KMS-11 (cell line): ENCODE data around the gene PEX10.

ENCODE experiments used
- H2AFZ ChIP-seq: fragments of 200-600 bp; sonication (generic); 2 replicates; pipeline ENCODE4 v1.6.1; 2016; ENCODE audit warnings: antibody characterized with exemption, mixed run types, low read depth
- H3K27ac ChIP-seq: fragments of 200-600 bp; sonication (generic); 2 replicates; pipeline ENCODE4 v1.6.1; 2016; ENCODE audit warnings: mild to moderate bottlenecking, mixed run types
- H3K27me3 ChIP-seq: fragments of 200-600 bp; sonication (generic); 2 replicates; pipeline ENCODE4 v1.6.1; 2017; ENCODE audit warnings: mild to moderate bottlenecking, low read depth, mixed run types, moderate library complexity; ENCODE audit not compliant: insufficient read depth
- H3K36me3 ChIP-seq: fragments of 200-600 bp; sonication (generic); 2 replicates; pipeline ENCODE4 v1.6.1; 2017; ENCODE audit warnings: mild to moderate bottlenecking, mixed run types; ENCODE audit not compliant: insufficient read depth
- H3K4me1 ChIP-seq: fragments of 200-600 bp; sonication (generic); 2 replicates; pipeline ENCODE4 v1.6.1; 2016; ENCODE audit warnings: mild to moderate bottlenecking, low read depth, mixed run types; ENCODE audit not compliant: poor library complexity, severe bottlenecking
- H3K4me2 ChIP-seq: fragments of 200-600 bp; sonication (generic); 2 replicates; pipeline ENCODE4 v1.7.0; 2016; ENCODE audit warnings: mild to moderate bottlenecking, mixed run types
- H3K4me3 ChIP-seq: fragments of 200-600 bp; sonication (generic); IDR thresholded peaks from 2 replicates; pipeline ENCODE4 v1.6.1; 2017; ENCODE audit warnings: low read depth, low read length, mixed read lengths; ENCODE audit not compliant: insufficient read depth
- H3K79me2 ChIP-seq: fragments of 200-600 bp; sonication (generic); 2 replicates; pipeline ENCODE4 v1.6.1; 2016; ENCODE audit warnings: low read depth, mixed run types; ENCODE audit not compliant: insufficient read depth
- H3K9ac ChIP-seq: fragments of 200-600 bp; sonication (generic); 2 replicates; pipeline ENCODE4 v1.6.1; 2016; ENCODE audit warnings: mild to moderate bottlenecking, mixed run types
- H4K20me1 ChIP-seq: fragments of 200-600 bp; sonication (generic); 2 replicates; pipeline ENCODE4 v1.6.1; 2016; ENCODE audit warnings: mild to moderate bottlenecking, mixed run types; ENCODE audit not compliant: insufficient read depth
- TF ChIP-seq, protein P1 (sequence below): fragments of 200-600 bp; sonication (generic); conservative IDR thresholded peaks from 2 replicates; pipeline ENCODE4 v1.6.1; 2017; ENCODE audit warnings: low read depth, mild to moderate bottlenecking, antibody characterized with exemption, low read length, moderate library complexity, mixed read lengths

PEX10 gene

DNA sequence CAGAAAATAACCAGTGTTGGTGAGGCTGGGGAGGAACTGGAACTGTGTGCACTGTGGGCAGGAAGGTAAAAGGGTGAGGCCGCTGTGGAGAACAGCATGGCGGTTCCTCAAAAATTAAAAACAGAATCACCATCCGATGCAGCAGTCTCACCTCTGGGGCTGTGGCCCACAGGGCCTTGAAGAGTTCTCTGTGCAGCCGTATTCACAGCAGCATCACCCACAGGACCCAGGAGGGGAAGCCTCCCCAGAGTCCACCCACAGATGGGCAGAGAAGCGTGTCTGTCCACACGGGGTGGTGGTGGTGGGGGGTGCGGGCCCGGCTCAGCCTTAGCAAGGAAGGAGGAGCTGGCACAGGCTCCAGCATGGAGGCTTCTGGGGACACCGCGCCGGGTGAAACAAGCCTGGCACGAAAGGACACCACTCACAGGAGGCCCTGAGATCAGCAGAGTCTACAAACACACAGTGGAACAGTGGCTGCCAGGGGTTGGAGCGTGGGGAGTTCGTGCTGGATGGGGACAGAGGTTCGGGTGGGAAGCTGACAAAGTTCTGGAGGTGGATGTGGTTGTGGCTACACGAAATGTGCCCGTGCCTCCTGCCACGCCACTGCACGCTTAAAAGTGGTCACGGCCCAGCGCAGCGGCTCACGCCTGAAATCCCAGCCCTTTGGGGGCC is 32.5 kb downstream of the PEX10 start:
- no peak overlapping the region for H3K4me3 ChIP-seq
- no peaks in the 10 kb centered on the region for H4K20me1 ChIP-seq
- H3K36me3 ChIP-seq: no peaks in the 10 kb centered on the region
- TF ChIP-seq, protein P1, sequence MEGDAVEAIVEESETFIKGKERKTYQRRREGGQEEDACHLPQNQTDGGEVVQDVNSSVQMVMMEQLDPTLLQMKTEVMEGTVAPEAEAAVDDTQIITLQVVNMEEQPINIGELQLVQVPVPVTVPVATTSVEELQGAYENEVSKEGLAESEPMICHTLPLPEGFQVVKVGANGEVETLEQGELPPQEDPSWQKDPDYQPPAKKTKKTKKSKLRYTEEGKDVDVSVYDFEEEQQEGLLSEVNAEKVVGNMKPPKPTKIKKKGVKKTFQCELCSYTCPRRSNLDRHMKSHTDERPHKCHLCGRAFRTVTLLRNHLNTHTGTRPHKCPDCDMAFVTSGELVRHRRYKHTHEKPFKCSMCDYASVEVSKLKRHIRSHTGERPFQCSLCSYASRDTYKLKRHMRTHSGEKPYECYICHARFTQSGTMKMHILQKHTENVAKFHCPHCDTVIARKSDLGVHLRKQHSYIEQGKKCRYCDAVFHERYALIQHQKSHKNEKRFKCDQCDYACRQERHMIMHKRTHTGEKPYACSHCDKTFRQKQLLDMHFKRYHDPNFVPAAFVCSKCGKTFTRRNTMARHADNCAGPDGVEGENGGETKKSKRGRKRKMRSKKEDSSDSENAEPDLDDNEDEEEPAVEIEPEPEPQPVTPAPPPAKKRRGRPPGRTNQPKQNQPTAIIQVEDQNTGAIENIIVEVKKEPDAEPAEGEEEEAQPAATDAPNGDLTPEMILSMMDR: no peak
- H3K4me1 ChIP-seq: no peaks in the 10 kb centered on the region
- no peaks in the 10 kb centered on the region for H3K79me2 ChIP-seq
- peaks cover 92% of the 10 kb centered on the region for H3K27me3 ChIP-seq
- H3K27ac ChIP-seq: no peak overlapping the region
- H3K4me2 ChIP-seq: no peak overlapping the region
- no peak overlapping the region for H3K9ac ChIP-seq
- H2AFZ ChIP-seq: no peak overlapping the region

DNA sequence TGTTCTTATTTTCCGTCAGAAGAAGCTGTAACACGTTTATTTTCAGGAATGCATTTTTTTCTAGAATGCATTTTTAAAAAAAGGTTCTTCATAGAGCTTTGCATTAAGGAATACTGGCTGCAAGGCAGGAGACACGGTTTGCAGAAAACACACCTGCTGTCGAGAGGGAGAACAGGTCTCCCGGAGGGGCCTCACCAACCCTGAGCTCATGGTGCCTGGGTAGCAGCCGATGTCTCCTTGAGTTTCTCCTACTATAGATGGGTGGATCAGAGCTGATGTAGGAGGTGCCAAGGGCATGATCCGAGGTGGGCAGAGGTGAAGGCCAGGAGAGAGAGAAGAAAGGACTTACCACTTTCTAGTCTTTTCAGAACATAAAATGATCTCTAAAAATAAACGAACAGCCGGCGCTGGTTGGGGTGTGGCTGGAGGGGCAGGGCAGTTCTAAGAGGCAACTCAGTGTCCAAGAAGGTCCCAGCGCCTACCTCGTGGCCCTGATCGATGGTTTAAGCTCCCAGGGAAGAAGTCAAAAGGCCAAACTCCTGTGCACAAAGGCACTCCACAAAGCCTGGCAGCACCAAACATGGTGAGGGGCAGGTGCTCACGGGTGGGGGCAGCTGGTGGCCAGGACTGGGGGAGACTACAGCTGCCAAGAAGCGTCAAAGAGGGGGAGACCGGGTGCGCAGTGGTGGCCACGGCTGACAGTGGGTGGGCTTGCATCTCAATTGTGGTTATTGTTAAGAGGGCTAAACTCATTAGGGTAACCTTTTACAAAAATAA is 33.2 kb downstream of the PEX10 start:
- TF ChIP-seq, protein P1: no peak
- Histone ChIP-seq H4K20me1 (no peaks in the 10 kb centered on the region), H2AFZ (no peak overlapping the region), H3K79me2 (no peaks in the 10 kb centered on the region), H3K4me3 (no peak overlapping the region), H3K27me3 (peaks cover 94% of the 10 kb centered on the region), H3K9ac (no peak overlapping the region), H3K36me3 (no peaks in the 10 kb centered on the region), H3K4me2 (no peak overlapping the region), H3K27ac (no peak overlapping the region), H3K4me1 (no peaks in the 10 kb centered on the region)

DNA sequence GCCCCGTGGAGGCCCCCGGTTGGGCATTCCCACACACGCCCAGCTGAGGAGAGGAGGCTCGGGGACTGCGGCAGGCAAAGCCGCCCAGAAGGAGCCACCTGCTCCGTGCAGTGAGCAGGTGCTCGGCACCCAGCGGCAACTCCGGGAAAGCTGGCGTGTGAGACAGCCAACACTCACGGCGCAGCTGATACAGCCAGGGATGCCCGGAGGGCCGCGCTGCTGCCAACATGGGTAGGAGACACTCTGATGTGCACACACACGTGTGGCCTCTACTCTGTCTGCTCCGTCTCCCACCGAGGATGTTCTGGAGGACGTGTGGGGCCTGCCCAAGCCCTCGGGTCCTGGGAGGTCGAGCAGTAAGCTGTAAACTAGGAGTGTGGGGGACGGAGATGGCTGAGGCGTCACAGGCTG is 33.9 kb downstream of the PEX10 start:
- H2AFZ ChIP-seq: no peak overlapping the region
- H3K4me1 ChIP-seq: no peaks in the 10 kb centered on the region
- H3K79me2 ChIP-seq: no peaks in the 10 kb centered on the region
- no peaks in the 10 kb centered on the region for H3K36me3 ChIP-seq
- no peak overlapping the region for H3K4me3 ChIP-seq
- H3K4me2 ChIP-seq: no peak overlapping the region
- TF ChIP-seq, protein P1: no peak
- H3K27me3 ChIP-seq: peaks cover 93% of the 10 kb centered on the region
- H3K27ac ChIP-seq: no peak overlapping the region
- H4K20me1 ChIP-seq: no peaks in the 10 kb centered on the region
- H3K9ac ChIP-seq: no peak overlapping the region

DNA sequence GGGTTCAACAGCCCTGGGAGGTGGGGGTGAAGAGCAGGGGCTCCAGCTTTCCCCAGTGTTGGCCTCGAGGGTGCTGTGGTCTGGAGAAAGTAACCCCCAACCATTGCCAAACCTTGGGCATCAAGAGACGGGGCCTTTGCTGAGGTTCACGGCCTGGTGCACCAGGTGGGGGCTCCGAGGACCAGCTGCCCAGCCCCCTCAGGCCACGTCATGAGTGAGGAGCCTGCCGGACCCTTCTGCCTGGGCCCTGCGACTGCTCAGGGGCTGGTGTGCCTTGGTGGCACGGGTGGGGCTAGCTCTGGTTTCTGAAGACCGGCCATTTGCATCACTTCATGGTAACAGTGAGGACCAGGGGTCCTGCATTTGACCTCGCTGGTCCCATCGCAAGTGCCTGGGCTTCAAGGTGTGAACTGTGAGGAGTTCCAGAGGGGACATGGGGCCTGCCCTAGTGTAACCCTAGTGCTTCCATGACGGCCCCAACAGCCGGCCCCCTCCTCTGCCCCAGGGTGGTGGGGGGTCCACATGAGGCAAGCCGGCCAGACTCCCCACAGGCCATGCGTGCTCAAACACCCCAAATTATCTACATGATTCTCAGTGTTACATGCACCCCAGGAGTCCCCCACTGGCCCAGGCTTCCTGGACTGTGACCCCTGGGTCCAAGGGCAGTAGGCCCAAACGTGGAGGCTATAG is 34.5 kb downstream of the PEX10 start:
- no peak overlapping the region for H3K9ac ChIP-seq
- no peak overlapping the region for H3K4me3 ChIP-seq
- H3K27me3 ChIP-seq: peaks cover 93% of the 10 kb centered on the region
- H3K36me3 ChIP-seq: no peaks in the 10 kb centered on the region
- H4K20me1 ChIP-seq: no peaks in the 10 kb centered on the region
- no peaks in the 10 kb centered on the region for H3K79me2 ChIP-seq
- no peak overlapping the region for H3K27ac ChIP-seq
- H3K4me2 ChIP-seq: no peak overlapping the region
- H2AFZ ChIP-seq: no peak overlapping the region
- no peaks in the 10 kb centered on the region for H3K4me1 ChIP-seq
- TF ChIP-seq, protein P1: no peak
